H9 (cell line): Measurements from ENCODE around the gene FMO2. TPM values are rescaled to one million over a fixed set of nuclear protein-coding genes. Genes with fewer than 3 reads are reported as not detected.

Source experiments
- DNase-seq: peaks from one replicate; pipeline ENCODE4 v3.0.0-alpha.2; 2017
- H2AFZ ChIP-seq: one replicate; pipeline ENCODE4 v1.6.1; 2013; ENCODE audit warnings: mild to moderate bottlenecking, low read length, control low read depth, moderate library complexity
- H2AK5ac ChIP-seq: 2 replicates; pipeline ENCODE4 v1.6.1; 2013; ENCODE audit warnings: low read length, control low read depth, mixed read lengths; ENCODE audit not compliant: insufficient read length
- H2BK120ac ChIP-seq: one replicate; pipeline ENCODE4 v1.6.1; 2013; ENCODE audit warnings: low read depth, mild to moderate bottlenecking, low read length, control low read depth, inconsistent platforms; ENCODE audit not compliant: poor library complexity, severe bottlenecking
- H2BK12ac ChIP-seq: 2 replicates; pipeline ENCODE4 v1.6.1; 2013; ENCODE audit warnings: low read length, control low read depth, mixed read lengths, low read depth; ENCODE audit not compliant: insufficient read length
- H2BK15ac ChIP-seq: 2 replicates; pipeline ENCODE4 v1.6.1; 2013; ENCODE audit warnings: low read depth, low read length, control low read depth
- H2BK20ac ChIP-seq: one replicate; pipeline ENCODE4 v1.6.1; 2013; ENCODE audit warnings: low read depth, mild to moderate bottlenecking, low read length, control low read depth, inconsistent platforms; ENCODE audit not compliant: poor library complexity, severe bottlenecking
- H2BK5ac ChIP-seq: 2 replicates; pipeline ENCODE4 v1.6.1; 2013; ENCODE audit warnings: low read length, control low read depth, mixed read lengths; ENCODE audit not compliant: insufficient read length
- H3K14ac ChIP-seq: 2 replicates; pipeline ENCODE4 v1.6.1; 2013; ENCODE audit warnings: low read length, control low read depth; ENCODE audit not compliant: insufficient read depth
- H3K18ac ChIP-seq: 2 replicates; pipeline ENCODE4 v1.6.1; 2013; ENCODE audit warnings: low read depth, mild to moderate bottlenecking, mixed read lengths, low read length, control low read depth; ENCODE audit not compliant: insufficient read length
- H3K23ac ChIP-seq: 2 replicates; pipeline ENCODE4 v1.6.1; 2013; ENCODE audit warnings: low read length, control low read depth, mixed read lengths, low read depth; ENCODE audit not compliant: insufficient read length
- H3K23me2 ChIP-seq: 2 replicates; pipeline ENCODE4 v1.6.1; 2013; ENCODE audit warnings: low read depth, mild to moderate bottlenecking, mixed read lengths, low read length, control low read depth; ENCODE audit not compliant: insufficient read length, poor library complexity, severe bottlenecking
- H3K27ac ChIP-seq: 2 replicates; pipeline ENCODE4 v1.5.1; 2013; ENCODE audit warnings: low read length, control low read depth, mixed read lengths, low read depth; ENCODE audit not compliant: insufficient read length
- H3K27me3 ChIP-seq: 2 replicates; pipeline ENCODE4 v1.6.1; 2013; ENCODE audit warnings: low read length, control low read depth, inconsistent platforms; ENCODE audit not compliant: insufficient read depth
- H3K4ac ChIP-seq: 2 replicates; pipeline ENCODE4 v1.6.1; 2013; ENCODE audit warnings: low read depth, mild to moderate bottlenecking, control low read depth, inconsistent platforms, low read length, moderate library complexity
- H3K4me1 ChIP-seq: 2 replicates; pipeline ENCODE4 v1.6.1; 2013; ENCODE audit warnings: low read length, control low read depth, inconsistent platforms; ENCODE audit not compliant: insufficient read depth
- H3K4me2 ChIP-seq: 2 replicates; pipeline ENCODE4 v1.6.1; 2013; ENCODE audit warnings: low read length, control low read depth, mixed read lengths; ENCODE audit not compliant: insufficient read length, insufficient read depth
- H3K56ac ChIP-seq: 2 replicates; pipeline ENCODE4 v1.6.1; 2013; ENCODE audit warnings: low read depth, mild to moderate bottlenecking, mixed read lengths, low read length, control low read depth; ENCODE audit not compliant: insufficient read length
- H3K79me1 ChIP-seq: 2 replicates; pipeline ENCODE4 v1.6.1; 2013; ENCODE audit warnings: low read depth, mild to moderate bottlenecking, moderate library complexity, low read length, control low read depth, inconsistent platforms; ENCODE audit not compliant: insufficient read depth, poor library complexity, severe bottlenecking
- H3K79me2 ChIP-seq: 2 replicates; pipeline ENCODE4 v1.6.1; 2013; ENCODE audit warnings: low read length, control low read depth, inconsistent platforms; ENCODE audit not compliant: insufficient read depth
- H3K9ac ChIP-seq: 2 replicates; pipeline ENCODE4 v1.6.1; 2013; ENCODE audit warnings: low read length, control low read depth, mixed read lengths; ENCODE audit not compliant: insufficient read length; ENCODE audit errors: extremely low read depth
- H3K9me3 ChIP-seq: one replicate; pipeline ENCODE4 v1.6.1; 2013; ENCODE audit warnings: low read depth, low read length, inconsistent platforms; ENCODE audit not compliant: control insufficient read depth
- H3T11ph ChIP-seq: one replicate; pipeline ENCODE4 v1.6.1; 2013; ENCODE audit warnings: mild to moderate bottlenecking, low read length, control low read depth, inconsistent platforms
- H4K20me1 ChIP-seq: one replicate; pipeline ENCODE4 v1.6.1; 2013; ENCODE audit not compliant: control insufficient read depth, insufficient read length, insufficient read depth
- H4K5ac ChIP-seq: 2 replicates; pipeline ENCODE4 v1.6.1; 2013; ENCODE audit warnings: low read depth, mild to moderate bottlenecking, mixed read lengths, low read length, control low read depth; ENCODE audit not compliant: insufficient read length
- H4K8ac ChIP-seq: replicated peaks from 2 replicates; pipeline ENCODE4 v1.6.1; 2013; ENCODE audit warnings: low read length, control low read depth, mixed read lengths, low read depth; ENCODE audit not compliant: insufficient read length
- H4K91ac ChIP-seq: 2 replicates; pipeline ENCODE4 v1.6.1; 2013; ENCODE audit warnings: low read depth, mild to moderate bottlenecking, moderate library complexity, mixed read lengths, low read length, control low read depth; ENCODE audit not compliant: insufficient read length
- H3K27ac Mint-ChIP-seq, 3 experiments: 2 replicates in 2 of 3; 3 replicates in 1 of 3; pipeline ENCODE4 v1.8.0; 2020 to 2021; ENCODE audit warnings: mixed read lengths in 3 of 3, mild to moderate bottlenecking in 1 of 3, moderate library complexity in 1 of 3
- H3K27me3 Mint-ChIP-seq: 2 replicates; pipeline ENCODE4 v1.8.0; 2021; ENCODE audit warnings: low read depth, mild to moderate bottlenecking, moderate library complexity, mixed read lengths
- H3K36me3 Mint-ChIP-seq, 3 experiments: 2 replicates in 2 of 3; 3 replicates in 1 of 3; pipeline ENCODE4 v1.8.0; 2020 to 2021; ENCODE audit warnings: low read depth in 3 of 3, mixed read lengths in 3 of 3; ENCODE audit not compliant: insufficient read depth in 1 of 3
- H3K4me1 Mint-ChIP-seq, 2 experiments: 2 replicates each; pipeline ENCODE4 v1.8.0; 2020; ENCODE audit warnings: mixed read lengths in 2 of 2
- H3K4me3 Mint-ChIP-seq, 2 experiments: 2 replicates in 1 of 2; 3 replicates in 1 of 2; pipeline ENCODE4 v1.8.0; 2020 to 2021; ENCODE audit warnings: mild to moderate bottlenecking in 2 of 2, mixed read lengths in 2 of 2, moderate library complexity in 1 of 2
- H3K9me3 Mint-ChIP-seq, 2 experiments: 2 replicates in 1 of 2; 3 replicates in 1 of 2; pipeline ENCODE4 v1.8.0; 2020; ENCODE audit warnings: mild to moderate bottlenecking in 2 of 2, mixed read lengths in 2 of 2, moderate library complexity in 1 of 2
- CTCF ChIP-seq: fragments of 200-600 bp; sonication (generic); conservative IDR thresholded peaks from 3 replicates; pipeline ENCODE4 v1.8.0; 2021; ENCODE audit warnings: antibody characterized with exemption, mild to moderate bottlenecking
- WGBS: extraction: QIAGEN DNeasy Blood & Tissue Kit; methylation state at CpG from one replicate; pipeline ENCODE4 v1.1.7; 2013; ENCODE audit warnings: missing lambda C conversion rate, low lambda C conversion rate, mixed read lengths; ENCODE audit not compliant: insufficient read length; ENCODE audit errors: extremely low coverage; 5-methylcytosine and 5-hydroxymethylcytosine counted together
- total RNA-seq: library from RNA; stranded (reverse); gene quantifications from 2 replicates; pipeline ENCODE4 v1.2.1, GENCODE V29; 2021

FMO2 gene
- total RNA-seq, 1 experiment from 2014 or later = not detected

- no peaks in the 10 kb centered on the region for H3K79me1 ChIP-seq
- H4K8ac ChIP-seq = no peak overlapping the region
- H3K4me1 ChIP-seq = no peaks in the 10 kb centered on the region; the same call in 1 of the 2 replicates
- DNase-seq = no peak
- no peak overlapping the region for H2BK12ac ChIP-seq
- no peak overlapping the region for H4K5ac ChIP-seq
- H3K27ac Mint-ChIP-seq = no peak overlapping the region
- no peak overlapping the region for H2BK15ac ChIP-seq
- H3K4ac ChIP-seq = no peak overlapping the region
- no peaks in the 10 kb centered on the region for H3K79me2 ChIP-seq
- no peaks in the 10 kb centered on the region for H3K9me3 ChIP-seq
- no peaks in the 10 kb centered on the region for H3K36me3 Mint-ChIP-seq
- no peak overlapping the region for H2BK120ac ChIP-seq
- H3K4me1 Mint-ChIP-seq = peaks cover 30 to 31% of the 10 kb centered on the region in 2 experiments
- no peak overlapping the region for H2BK5ac ChIP-seq
- H2AFZ ChIP-seq = no peak overlapping the region
- H3K27me3 Mint-ChIP-seq = no peaks in the 10 kb centered on the region
- no peak overlapping the region for H3K23ac ChIP-seq
- H4K91ac ChIP-seq = no peak overlapping the region
- H3K9me3 Mint-ChIP-seq = no peaks in the 10 kb centered on the region
- no peaks in the 10 kb centered on the region for H3K27me3 ChIP-seq
- H2AK5ac ChIP-seq = no peak overlapping the region
- H3K23me2 ChIP-seq = no peaks in the 10 kb centered on the region
- no peak overlapping the region for H3T11ph ChIP-seq
- no peaks in the 10 kb centered on the region for H4K20me1 ChIP-seq
- H3K4me2 ChIP-seq = no peak overlapping the region
- no peak overlapping the region for H3K56ac ChIP-seq
- no peak overlapping the region for H2BK20ac ChIP-seq
- H3K14ac ChIP-seq = no peak overlapping the region
- no peak for TF ChIP-seq CTCF
- no peak overlapping the region for H3K4me3 Mint-ChIP-seq
- WGBS = no CpG with 5 or more reads among the region's 4 CpGs
- H3K27ac ChIP-seq = no peak overlapping the region
- no peak overlapping the region for H3K18ac ChIP-seq
- no peak overlapping the region for H3K9ac ChIP-seq
These were observed 45.2 kb upstream of the FMO2 start for GRCh38 chr1:171139890-171140289.
